IPS DF 6.9 (cell line): ENCODE results near the gene MKNK1.
"Not testable (repeated sequence)": the region's sequence is repeated elsewhere in the genome, so short reads cannot be mapped to it uniquely, and the experiment has no call there.

Experiments
- DNase-seq: peaks from one replicate; pipeline ENCODE4 v3.0.0-alpha.2; 2013; ENCODE audit warnings: low read depth, low spot score
- H3K27ac ChIP-seq: one replicate; pipeline ENCODE4 v1.5.1; 2013; ENCODE audit warnings: low read length, control low read depth
- H3K27me3 ChIP-seq: 2 replicates; pipeline ENCODE4 v1.6.1; 2013; ENCODE audit warnings: mild to moderate bottlenecking, low read length; ENCODE audit not compliant: control insufficient read depth, insufficient read depth
- H3K36me3 ChIP-seq: 2 replicates; pipeline ENCODE4 v1.6.1; 2013; ENCODE audit warnings: low read length; ENCODE audit not compliant: control insufficient read depth, insufficient read depth
- H3K4me1 ChIP-seq: 2 replicates; pipeline ENCODE4 v1.6.1; 2013; ENCODE audit warnings: low read length; ENCODE audit not compliant: control insufficient read depth, insufficient read depth
- H3K4me3 ChIP-seq: 2 replicates; pipeline ENCODE4 v1.5.1; 2013; ENCODE audit warnings: mild to moderate bottlenecking, low read length
- H3K9me3 ChIP-seq: 2 replicates; pipeline ENCODE4 v1.6.1; 2013; ENCODE audit warnings: low read length, inconsistent platforms; ENCODE audit not compliant: control insufficient read depth, insufficient read depth
- WGBS: extraction: QIAGEN DNeasy Blood & Tissue Kit; methylation state at CpG from one replicate; pipeline ENCODE4 v1.1.7; 2013; ENCODE audit warnings: mixed read lengths, missing lambda C conversion rate; ENCODE audit not compliant: insufficient read length, insufficient coverage; 5-methylcytosine and 5-hydroxymethylcytosine counted together

MKNK1 gene

DNA sequence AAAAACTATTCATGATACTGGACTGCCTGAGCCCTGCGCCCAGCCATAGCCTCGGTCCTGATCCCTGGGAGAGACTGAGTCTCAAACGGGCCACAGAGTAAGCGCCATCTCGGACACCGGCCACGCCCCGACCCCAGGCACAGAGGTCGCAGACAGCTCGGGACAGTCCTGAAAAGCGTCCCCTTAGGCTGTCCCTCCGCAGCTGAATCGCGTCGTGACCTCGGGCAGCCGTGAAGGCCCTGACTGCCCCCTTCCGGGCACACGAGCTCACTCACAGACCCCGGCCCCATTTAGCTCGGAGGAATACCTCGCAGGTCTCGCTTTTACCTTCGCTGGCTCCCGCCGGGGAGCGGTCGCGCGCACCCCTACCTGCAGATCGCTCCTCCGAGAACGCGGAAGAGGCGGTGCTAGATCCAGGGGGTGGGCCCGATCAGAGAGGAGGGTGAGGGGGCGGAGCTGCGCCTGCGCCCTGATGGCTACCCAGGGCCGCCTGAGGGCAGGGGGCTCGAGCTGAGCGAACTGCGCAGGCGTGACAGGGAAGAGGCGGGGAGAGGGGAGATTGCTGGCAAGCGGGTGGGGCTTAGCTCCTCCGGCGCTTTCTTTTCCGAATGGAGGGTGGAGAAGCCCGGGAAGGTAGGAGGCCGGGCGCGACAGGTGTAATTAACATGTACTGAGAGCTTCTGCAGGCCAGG lies at the start of gene MKNK1:
Gene MKNK1, minus strand, starts transcription at position 411 of the 692 bp plus-strand sequence. CDS start 20,941 bp downstream, outside the sequence.
- peak; percentile 94 for DNase-seq
- Histone ChIP-seq H3K4me3 (peak within 1 kb of the TSS; percentile 46; the same call in 1 of the 2 replicates), H3K36me3 (peaks cover 2% of the 10 kb centered on the region), H3K27ac (no peak within 1 kb of the TSS), H3K4me1 (no peaks in the 10 kb centered on the region), H3K27me3 (no peaks in the 10 kb centered on the region), H3K9me3 (no peaks in the 10 kb centered on the region)
- WGBS: no CpG with 5 or more reads among the region's 53 CpGs

DNA sequence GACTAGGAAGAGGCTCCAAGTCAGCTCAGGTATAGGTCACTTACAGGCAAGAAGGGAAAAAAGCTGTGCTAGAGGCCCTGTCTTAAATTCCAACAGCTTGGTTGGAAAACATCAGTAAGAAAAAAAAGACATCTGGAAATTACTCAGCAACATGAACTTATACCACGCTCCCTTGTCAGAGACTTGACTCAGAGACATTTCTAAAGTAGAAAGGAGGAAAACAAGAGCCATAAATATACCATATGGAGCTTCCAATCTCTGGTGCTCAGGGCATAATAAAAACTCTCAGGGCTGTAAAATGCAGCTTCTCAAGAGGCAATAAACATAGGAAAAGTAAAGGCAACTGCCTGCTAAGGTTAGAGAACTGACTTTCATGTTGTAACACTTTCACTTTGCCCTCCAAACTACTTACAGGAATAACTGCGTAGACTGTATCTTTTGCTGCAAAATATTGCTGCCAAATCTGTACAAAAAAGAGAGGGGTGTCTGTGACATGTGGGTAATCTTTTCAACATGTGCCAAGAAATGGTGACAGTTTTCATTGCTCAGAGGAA lies 49.4 kb upstream of the MKNK1 start:
- no peak overlapping the region for H3K4me3 ChIP-seq
- no peak overlapping the region for H3K27ac ChIP-seq
- H3K4me1 ChIP-seq: no peaks in the 10 kb centered on the region
- H3K36me3 ChIP-seq: no peaks in the 10 kb centered on the region; the same call in 1 of the 2 replicates
- H3K27me3 ChIP-seq: no peaks in the 10 kb centered on the region
- no peak for DNase-seq
- H3K9me3 ChIP-seq: no peaks in the 10 kb centered on the region
- WGBS: no CpG with 5 or more reads among the region's 2 CpGs

DNA sequence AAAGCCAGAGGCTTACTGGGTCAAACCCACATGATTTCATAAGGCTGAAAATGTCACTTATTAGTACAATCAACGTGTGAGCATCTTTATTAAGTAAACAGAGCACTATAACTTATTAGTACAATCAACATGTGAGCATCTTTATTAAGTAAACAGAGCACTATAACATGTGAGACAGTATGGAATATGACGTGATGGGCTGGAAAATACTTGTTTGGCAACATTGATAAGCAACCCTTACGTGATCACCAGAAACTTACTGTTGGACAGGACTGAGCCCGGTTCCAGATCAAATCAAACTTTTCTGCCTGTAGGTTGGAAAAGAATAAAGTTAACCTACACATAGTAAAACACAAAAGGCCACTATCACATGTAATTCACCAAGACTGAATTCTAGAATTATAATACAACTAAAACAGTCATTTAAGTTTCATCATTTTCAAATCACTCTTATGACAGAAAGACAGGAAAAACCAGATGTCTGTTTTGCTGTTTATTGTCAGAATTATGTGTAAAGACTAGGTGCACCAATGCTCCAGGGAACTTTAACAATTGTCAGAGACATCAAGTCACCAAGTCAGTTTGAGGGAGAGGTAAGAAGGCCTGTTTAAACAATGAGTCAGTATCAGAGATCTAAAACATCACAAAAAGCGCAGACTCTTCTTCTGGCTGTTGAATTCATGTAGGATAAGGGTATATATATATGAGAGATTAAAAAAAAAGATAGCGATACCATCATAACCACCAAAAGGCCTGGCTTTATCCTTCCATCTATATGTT lies 48.4 kb upstream of the MKNK1 start:
- Histone ChIP-seq H3K27ac (no peak overlapping the region), H3K9me3 (no peaks in the 10 kb centered on the region), H3K4me3 (no peak overlapping the region), H3K36me3 (no peaks in the 10 kb centered on the region; the same call in 1 of the 2 replicates), H3K27me3 (no peaks in the 10 kb centered on the region), H3K4me1 (no peaks in the 10 kb centered on the region)
- no peak for DNase-seq
- no CpG with 5 or more reads among the region's 6 CpGs for WGBS

DNA sequence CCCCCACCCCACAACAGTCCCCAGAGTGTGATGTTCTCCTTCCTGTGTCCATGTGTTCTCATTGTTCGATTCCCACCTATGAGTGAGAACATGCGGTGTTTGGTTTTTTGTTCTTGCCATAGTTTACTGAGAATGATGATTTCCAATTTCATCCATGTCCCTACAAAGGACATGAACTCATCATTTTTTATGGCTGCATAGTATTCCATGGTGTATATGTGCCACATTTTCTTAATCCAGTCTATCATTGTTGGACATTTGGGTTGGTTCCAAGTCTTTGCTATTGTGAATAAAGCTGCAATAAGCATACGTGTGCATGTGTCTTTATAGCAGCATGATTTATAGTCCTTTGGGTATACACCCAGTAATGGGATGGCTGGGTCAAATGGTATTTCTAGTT lies 47.1 kb upstream of the MKNK1 start:
- not testable (repeated sequence) for H3K9me3 ChIP-seq, H3K36me3 ChIP-seq, H3K4me1 ChIP-seq, H3K4me3 ChIP-seq, DNase-seq, H3K27ac ChIP-seq, H3K27me3 ChIP-seq
- WGBS: no CpG with 5 or more reads among the region's 3 CpGs

DNA sequence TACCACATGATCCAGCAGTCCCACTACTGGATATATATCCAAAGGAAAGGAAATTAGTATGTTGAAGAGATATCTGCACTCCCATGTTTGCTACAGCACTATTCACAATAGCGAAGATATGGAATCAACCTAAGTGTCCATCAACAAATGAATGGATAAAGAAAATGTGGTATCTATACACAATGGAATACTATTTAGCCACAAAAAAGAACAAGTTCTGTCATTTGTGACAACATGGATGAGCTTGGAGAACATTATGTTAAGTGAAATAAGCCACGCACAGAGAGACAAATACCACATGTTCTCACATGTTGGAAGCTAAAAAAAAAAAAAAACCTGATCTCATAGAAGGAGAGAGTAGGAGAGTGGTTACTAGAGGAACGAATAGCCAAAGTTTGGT lies 46.4 kb upstream of the MKNK1 start:
- H3K36me3 ChIP-seq: no peaks in the 10 kb centered on the region; the same call in 1 of the 2 replicates
- no peak for DNase-seq
- H3K27me3 ChIP-seq: no peaks in the 10 kb centered on the region
- no CpG with 5 or more reads among the region's 3 CpGs for WGBS
- no peak overlapping the region for H3K27ac ChIP-seq
- no peaks in the 10 kb centered on the region for H3K9me3 ChIP-seq
- no peak overlapping the region for H3K4me3 ChIP-seq
- no peaks in the 10 kb centered on the region for H3K4me1 ChIP-seq

DNA sequence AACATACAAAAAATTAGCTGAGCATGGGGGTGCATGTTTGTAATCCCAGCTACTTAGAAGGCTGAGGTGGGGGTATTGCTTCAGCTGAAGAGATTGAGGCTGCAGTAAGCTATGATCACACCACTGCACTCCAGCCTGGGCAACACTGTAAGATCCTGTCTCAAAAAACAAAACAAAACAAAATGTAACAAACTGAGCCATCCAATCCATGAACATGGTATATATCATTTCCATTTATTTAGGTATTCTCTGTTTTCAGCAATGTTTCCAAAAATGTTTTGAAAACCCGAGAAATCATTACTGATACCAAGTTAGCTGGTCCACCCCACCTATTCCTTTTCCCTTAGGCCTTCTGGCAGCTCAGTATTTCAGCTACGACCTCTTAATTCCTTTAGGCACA lies 45.7 kb upstream of the MKNK1 start:
- Histone ChIP-seq H3K4me1 (no peaks in the 10 kb centered on the region), H3K27ac (no peak overlapping the region), H3K9me3 (no peaks in the 10 kb centered on the region), H3K27me3 (no peaks in the 10 kb centered on the region), H3K4me3 (no peak overlapping the region), H3K36me3 (no peaks in the 10 kb centered on the region)
- no CpG with 5 or more reads among the region's 2 CpGs for WGBS
- DNase-seq: no peak

DNA sequence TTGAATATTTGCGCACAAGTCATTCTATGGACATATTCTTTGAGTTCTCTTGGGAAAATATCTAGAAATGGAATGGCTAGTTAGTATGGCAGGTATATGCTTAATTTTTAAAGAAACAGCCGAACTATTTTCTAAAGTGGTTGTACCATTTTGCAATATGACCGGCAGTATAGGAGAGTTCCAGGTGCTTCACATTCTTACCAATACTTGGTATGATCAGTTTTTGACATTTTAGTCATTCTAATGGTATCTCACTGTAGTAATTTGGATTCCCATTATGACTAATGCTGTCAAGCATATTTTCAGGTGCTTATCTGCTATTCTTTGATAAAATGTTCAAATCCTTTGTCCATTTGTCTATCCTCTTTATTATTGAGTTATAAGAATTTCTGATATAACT lies 43.5 kb upstream of the MKNK1 start:
- no CpG with 5 or more reads among the region's 3 CpGs for WGBS
- DNase-seq: no peak

DNA sequence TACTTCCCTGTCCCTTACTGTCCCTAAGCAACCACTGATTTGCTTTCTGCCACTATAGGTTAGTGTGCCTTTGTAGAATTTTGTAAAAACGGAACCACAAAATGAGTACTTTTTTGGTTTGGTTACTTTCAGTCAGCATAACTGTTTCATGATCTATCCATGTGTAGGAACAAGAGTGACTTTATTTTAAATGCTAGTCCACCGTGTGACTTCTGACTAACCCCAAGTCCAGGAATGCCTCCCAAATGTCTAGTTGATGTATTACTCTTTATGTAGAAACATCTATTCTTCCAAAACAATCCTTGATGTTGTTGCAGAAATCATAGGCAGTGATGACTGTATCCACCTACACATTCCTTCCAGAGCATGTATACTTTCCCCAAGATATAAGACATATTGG lies 42.8 kb upstream of the MKNK1 start:
- no peaks in the 10 kb centered on the region; the same call in 1 of the 2 replicates for H3K36me3 ChIP-seq
- H3K9me3 ChIP-seq: no peaks in the 10 kb centered on the region
- no peak for DNase-seq
- no peaks in the 10 kb centered on the region for H3K4me1 ChIP-seq
- no peak overlapping the region for H3K27ac ChIP-seq
- H3K4me3 ChIP-seq: no peak overlapping the region
- no CpG with 5 or more reads among the region's 2 CpGs for WGBS
- no peaks in the 10 kb centered on the region for H3K27me3 ChIP-seq

More for the DNA sequence above, 43.5 kb upstream of the MKNK1 start:
- no peaks in the 10 kb centered on the region; the same call in 1 of the 2 replicates for H3K36me3 ChIP-seq
- no peaks in the 10 kb centered on the region for H3K9me3 ChIP-seq
- H3K27me3 ChIP-seq: no peaks in the 10 kb centered on the region
- H3K4me3 ChIP-seq: no peak overlapping the region
- no peaks in the 10 kb centered on the region for H3K4me1 ChIP-seq
- H3K27ac ChIP-seq: no peak overlapping the region

DNA sequence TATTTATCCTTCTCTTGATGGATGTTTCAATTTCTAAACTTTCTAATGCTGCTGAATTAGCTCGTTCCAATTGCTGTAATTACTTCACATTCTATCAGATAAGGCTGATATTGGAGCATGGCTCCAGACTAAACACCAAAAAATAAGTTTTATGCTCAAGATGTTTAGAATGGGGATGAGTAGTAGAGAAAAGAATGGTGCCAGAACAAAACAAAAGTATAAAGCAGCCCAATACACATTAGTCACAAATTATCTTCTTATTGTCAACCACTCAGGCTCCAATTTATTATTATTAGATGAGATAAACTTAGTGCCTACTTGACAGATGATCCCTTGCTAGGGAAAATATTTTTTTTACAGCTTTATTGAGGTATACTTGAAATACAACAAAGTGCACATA lies 42.3 kb upstream of the MKNK1 start:
- Histone ChIP-seq H3K9me3 (no peaks in the 10 kb centered on the region), H3K4me3 (no peak overlapping the region), H3K36me3 (no peaks in the 10 kb centered on the region; the same call in 1 of the 2 replicates), H3K4me1 (no peaks in the 10 kb centered on the region), H3K27ac (no peak overlapping the region), H3K27me3 (no peaks in the 10 kb centered on the region)
- no peak for DNase-seq
- WGBS: no CpG with 5 or more reads among the region's 1 CpG

DNA sequence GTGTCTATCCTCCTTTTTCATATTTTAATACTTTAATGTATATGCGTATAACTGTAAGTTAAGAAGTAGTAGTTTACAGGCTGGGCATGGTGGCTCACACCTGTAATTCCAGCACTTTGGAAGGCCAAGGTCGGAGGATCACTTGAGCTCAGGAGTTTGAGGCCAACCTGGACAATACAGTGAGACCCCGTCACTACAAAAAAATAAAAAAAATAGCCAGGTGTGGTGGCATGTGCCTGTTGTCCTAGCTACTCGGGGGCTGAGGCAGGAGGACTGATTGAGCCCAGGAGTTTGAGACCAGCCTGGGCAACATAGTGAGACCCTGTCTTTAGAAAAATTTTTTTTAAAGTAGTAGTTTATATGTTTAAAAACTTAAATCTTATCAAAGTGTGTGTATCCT lies 41.7 kb upstream of the MKNK1 start:
- WGBS: no CpG with 5 or more reads among the region's 4 CpGs
- Histone ChIP-seq H3K27me3 (no peaks in the 10 kb centered on the region), H3K9me3 (no peaks in the 10 kb centered on the region), H3K27ac (no peak overlapping the region), H3K4me3 (no peak overlapping the region), H3K36me3 (no peaks in the 10 kb centered on the region; the same call in 1 of the 2 replicates), H3K4me1 (no peaks in the 10 kb centered on the region)
- no peak for DNase-seq
